ENCODE data around the gene TGFB1I1.
"Not testable (repeated sequence)": the region's sequence is repeated elsewhere in the genome, so short reads cannot be mapped to it uniquely, and the experiment has no call there.

TGFB1I1 gene

GRCh38 chr16:31502981-31503380, 31.0 kb downstream of the TGFB1I1 start:
- no peaks in the 10 kb centered on the region for H3K9me3 Mint-ChIP-seq
- ATAC-seq (no peak), DNase-seq (ENCODE audit: low spot score in 2 of 2) (no peak)
- H3K27ac Mint-ChIP-seq: peak overlapping the region; percentile 43
- H3K4me1 Mint-ChIP-seq: peaks cover 28% of the 10 kb centered on the region
- H3K36me3 Mint-ChIP-seq: peaks cover 28% of the 10 kb centered on the region
- H3K4me3 Mint-ChIP-seq: no peak overlapping the region

GRCh38 chr16:31503555-31503954, 31.6 kb downstream of the TGFB1I1 start:
- H3K27ac Mint-ChIP-seq; ATAC-seq; H3K9me3 Mint-ChIP-seq; H3K4me3 Mint-ChIP-seq; DNase-seq (ENCODE audit: low spot score in 2 of 2): not testable (repeated sequence)
- Mint-ChIP-seq H3K36me3 (peaks cover 26% of the 10 kb centered on the region), H3K4me1 (peaks cover 28% of the 10 kb centered on the region)

- Mint-ChIP-seq H3K4me3 (no peak overlapping the region), H3K9me3 (no peaks in the 10 kb centered on the region), H3K4me1 (peaks cover 32% of the 10 kb centered on the region), H3K36me3 (peaks cover 26% of the 10 kb centered on the region), H3K27ac (no peak overlapping the region)
- no peak for DNase-seq (ENCODE audit: low spot score in 2 of 2)
- no peak for ATAC-seq
Measured at GRCh38 chr16:31504159-31504558, 32.2 kb downstream of the TGFB1I1 start.

GRCh38 chr16:31505483-31505882, 33.5 kb downstream of the TGFB1I1 start:
- ATAC-seq: peak; percentile 81
- DNase-seq (ENCODE audit: low spot score in 2 of 2): no peak
- Mint-ChIP-seq H3K9me3 (no peaks in the 10 kb centered on the region), H3K4me3 (peak overlapping the region; percentile 51), H3K4me1 (peaks cover 42% of the 10 kb centered on the region), H3K27ac (peak overlapping the region; percentile 86), H3K36me3 (peaks cover 26% of the 10 kb centered on the region)

- ATAC-seq (no peak), DNase-seq (ENCODE audit: low spot score in 2 of 2) (no peak)
- peaks cover 43% of the 10 kb centered on the region for H3K4me1 Mint-ChIP-seq
- H3K36me3 Mint-ChIP-seq: peaks cover 20% of the 10 kb centered on the region
- peak overlapping the region; percentile 96 for H3K27ac Mint-ChIP-seq
- peak overlapping the region; percentile 87 for H3K4me3 Mint-ChIP-seq
- no peaks in the 10 kb centered on the region for H3K9me3 Mint-ChIP-seq
Measured at GRCh38 chr16:31507617-31507928, 35.6 kb downstream of the TGFB1I1 start.

- H3K36me3 Mint-ChIP-seq: peaks cover 20% of the 10 kb centered on the region
- peak within 1 kb of the TSS; percentile 87 for H3K4me3 Mint-ChIP-seq
- DNase-seq (ENCODE audit: low spot score in 2 of 2): peak; percentile 73 to 90
- H3K27ac Mint-ChIP-seq: peak within 1 kb of the TSS; percentile 96
- ATAC-seq: peak; percentile 89
- H3K4me1 Mint-ChIP-seq: peaks cover 43% of the 10 kb centered on the region
- no peaks in the 10 kb centered on the region for H3K9me3 Mint-ChIP-seq
Measured at GRCh38 chr16:31507929-31508705, 36.2 kb downstream of the TGFB1I1 start, which contains the start of gene RUSF1. Gene RUSF1 (minus strand): TSS chr16:31508391. CDS start chr16:31508373, 18 bp downstream.

- Mint-ChIP-seq H3K9me3 (no peaks in the 10 kb centered on the region), H3K4me3 (peak overlapping the region; percentile 87), H3K36me3 (peaks cover 20% of the 10 kb centered on the region), H3K4me1 (peaks cover 43% of the 10 kb centered on the region), H3K27ac (peak overlapping the region; percentile 96)
- no peak for ATAC-seq
- DNase-seq (ENCODE audit: low spot score in 2 of 2): no peak
Measured at GRCh38 chr16:31508706-31509195, 36.8 kb downstream of the TGFB1I1 start.

- Mint-ChIP-seq H3K4me3 (no peak overlapping the region), H3K36me3 (no peaks in the 10 kb centered on the region), H3K4me1 (peaks cover 20% of the 10 kb centered on the region), H3K27ac (no peak overlapping the region), H3K9me3 (peaks cover 2% of the 10 kb centered on the region)
- DNase-seq (ENCODE audit: low spot score in 2 of 2) (no peak), ATAC-seq (no peak)
Measured at GRCh38 chr16:31513126-31513525, 41.2 kb downstream of the TGFB1I1 start.

- Mint-ChIP-seq H3K4me1 (peaks cover 18% of the 10 kb centered on the region), H3K27ac (no peak overlapping the region), H3K4me3 (no peak overlapping the region), H3K36me3 (no peaks in the 10 kb centered on the region), H3K9me3 (peaks cover 2% of the 10 kb centered on the region)
- ATAC-seq (no peak), DNase-seq (ENCODE audit: low spot score in 2 of 2) (no peak)
Measured at GRCh38 chr16:31513884-31514283, 41.9 kb downstream of the TGFB1I1 start.

GRCh38 chr16:31517800-31518402, 45.9 kb downstream of the TGFB1I1 start:
- H3K4me1 Mint-ChIP-seq: no peaks in the 10 kb centered on the region
- no peak for ATAC-seq
- no peaks in the 10 kb centered on the region for H3K36me3 Mint-ChIP-seq
- no peak overlapping the region for H3K27ac Mint-ChIP-seq
- no peak for DNase-seq (ENCODE audit: low spot score in 2 of 2)
- H3K4me3 Mint-ChIP-seq: no peak overlapping the region
- H3K9me3 Mint-ChIP-seq: peaks cover 2% of the 10 kb centered on the region

GRCh38 chr16:31519759-31520431, 47.9 kb downstream of the TGFB1I1 start:
- no peaks in the 10 kb centered on the region for H3K4me1 Mint-ChIP-seq
- no peaks in the 10 kb centered on the region for H3K36me3 Mint-ChIP-seq
- H3K4me3 Mint-ChIP-seq: no peak overlapping the region
- H3K27ac Mint-ChIP-seq: no peak overlapping the region
- peaks cover 2% of the 10 kb centered on the region for H3K9me3 Mint-ChIP-seq
- ATAC-seq (no peak), DNase-seq (ENCODE audit: low spot score in 2 of 2) (no peak)

- no peaks in the 10 kb centered on the region for H3K4me1 Mint-ChIP-seq
- H3K9me3 Mint-ChIP-seq: peaks cover 2% of the 10 kb centered on the region
- H3K4me3 Mint-ChIP-seq: no peak overlapping the region
- H3K36me3 Mint-ChIP-seq: no peaks in the 10 kb centered on the region
- no peak for ATAC-seq
- H3K27ac Mint-ChIP-seq: no peak overlapping the region
- DNase-seq (ENCODE audit: low spot score in 2 of 2): no peak
Measured at GRCh38 chr16:31521368-31521767, 49.4 kb downstream of the TGFB1I1 start.

- H3K9me3 Mint-ChIP-seq: peaks cover 2% of the 10 kb centered on the region
- H3K4me1 Mint-ChIP-seq: no peaks in the 10 kb centered on the region
- H3K36me3 Mint-ChIP-seq: no peaks in the 10 kb centered on the region
- no peak overlapping the region for H3K4me3 Mint-ChIP-seq
- ATAC-seq (no peak), DNase-seq (ENCODE audit: low spot score in 2 of 2) (no peak)
- no peak overlapping the region for H3K27ac Mint-ChIP-seq
Measured at GRCh38 chr16:31522071-31522470, 50.1 kb downstream of the TGFB1I1 start.

- not testable (repeated sequence) for H3K36me3 Mint-ChIP-seq, H3K4me3 Mint-ChIP-seq, ATAC-seq
Measured at GRCh38 chr16:31523768-31524167, 51.8 kb downstream of the TGFB1I1 start.

GRCh38 chr16:31525113-31525512, 53.2 kb downstream of the TGFB1I1 start:
- no peaks in the 10 kb centered on the region for H3K9me3 Mint-ChIP-seq
- H3K4me3 Mint-ChIP-seq: no peak overlapping the region
- peaks cover 6% of the 10 kb centered on the region for H3K4me1 Mint-ChIP-seq
- DNase-seq (ENCODE audit: low spot score in 2 of 2) (no peak), ATAC-seq (no peak)
- H3K27ac Mint-ChIP-seq: no peak overlapping the region
- no peaks in the 10 kb centered on the region for H3K36me3 Mint-ChIP-seq

More at GRCh38 chr16:31523768-31524167, 51.8 kb downstream of the TGFB1I1 start:
- not testable (repeated sequence) for H3K27ac Mint-ChIP-seq; DNase-seq (ENCODE audit: low spot score in 2 of 2); H3K9me3 Mint-ChIP-seq; H3K4me1 Mint-ChIP-seq

Measured in stimulated activated effector memory CD8-positive, alpha-beta T cell treated with anti-CD3 and anti-CD28 coated beads, Interleukin-12 subunit alpha, Interleukin-12 subunit beta, amount 100 ng/mL, for 72 hours (primary cell).